ENCODE measurements around the gene TMTC1. TPM values are rescaled to one million over a fixed set of nuclear protein-coding genes. Genes with fewer than 3 reads are reported as not detected.
A peak's percentile ranks its signal among the peaks of the same experiment; 100 is the strongest.

The TMTC1 gene
- total and polyA plus RNA-seq, 10 donors: 3.4 to 210 (median 137) TPM

- H3K36me3 ChIP-seq: no peaks in the 10 kb centered on the region
- H3K9me3 ChIP-seq: no peaks in the 10 kb centered on the region
- no peaks in the 10 kb centered on the region for H3K27me3 ChIP-seq (replicated peaks in 1 of 7)
- DNase-seq: no peak
- 90 to 96% (median 95%) methylated on average over 2 of the region's 2 CpGs for WGBS, 5 donors
- intact Hi-C loops (cut with DNase I; ENCODE audit: low total_unique reads): no loop called here
- TF ChIP-seq POLR2A (IDR thresholded peaks at IDR 0.05) (no peak), POLR2AphosphoS5 (IDR thresholded peaks at IDR 0.05) (no peak), CTCF (IDR thresholded peaks at IDR 0.05 in 8 of 11, conservative IDR thresholded peaks at IDR 0.05 in 3 of 11) (no peak)
- peaks cover 0 to 3% (median 0%) of the 10 kb centered on the region in 6 donors for H3K4me1 ChIP-seq
- no peak overlapping the region for H3K4me3 ChIP-seq
- peak overlapping the region in 1 of 8 donors; percentile 50 for H3K27ac ChIP-seq
Measured at GRCh38 chr12:29695026-29695425, 88.7 kb downstream of the TMTC1 start.

GRCh38 chr12:29694002-29694401 is 89.7 kb downstream of the TMTC1 start:
- Histone ChIP-seq H3K27ac (peak overlapping the region in 3 of 8 donors; percentile 37 to 53 (median 50)), H3K9me3 (no peaks in the 10 kb centered on the region), H3K36me3 (no peaks in the 10 kb centered on the region), H3K4me1 (peaks cover 0 to 3% (median 0%) of the 10 kb centered on the region in 6 donors), H3K4me3 (no peak overlapping the region), H3K27me3 (replicated peaks in 1 of 7) (no peaks in the 10 kb centered on the region)
- TF ChIP-seq POLR2A (IDR thresholded peaks at IDR 0.05) (no peak), CTCF (IDR thresholded peaks at IDR 0.05 in 8 of 11, conservative IDR thresholded peaks at IDR 0.05 in 3 of 11) (no peak), POLR2AphosphoS5 (IDR thresholded peaks at IDR 0.05) (no peak)
- DNase-seq: no peak
- 60 to 96% (median 94%) methylated on average over 5 of the region's 5 CpGs for WGBS, 5 donors
- intact Hi-C loops (cut with DNase I; ENCODE audit: low total_unique reads): no loop called here

- peaks cover 0 to 5% (median 2%) of the 10 kb centered on the region in 6 donors for H3K4me1 ChIP-seq
- TF ChIP-seq CTCF (IDR thresholded peaks at IDR 0.05 in 8 of 11, conservative IDR thresholded peaks at IDR 0.05 in 3 of 11) (no peak), POLR2AphosphoS5 (IDR thresholded peaks at IDR 0.05) (no peak), POLR2A (IDR thresholded peaks at IDR 0.05) (no peak)
- H3K27ac ChIP-seq: peak overlapping the region in 2 of 8 donors; percentile 76 to 81
- no peak overlapping the region for H3K4me3 ChIP-seq
- no peak for DNase-seq
- 83 to 91% (median 86%) methylated on average over 3 of the region's 3 CpGs; no CpG with 5 or more reads in 1 of the 5 donors for WGBS, 5 donors
- H3K27me3 ChIP-seq (replicated peaks in 1 of 7): no peaks in the 10 kb centered on the region
- H3K36me3 ChIP-seq: no peaks in the 10 kb centered on the region
- intact Hi-C loops (cut with DNase I; ENCODE audit: low total_unique reads): no loop called here
- H3K9me3 ChIP-seq: peaks cover 0 to 5% (median 0%) of the 10 kb centered on the region in 8 donors
Measured at GRCh38 chr12:29692237-29692636, 91.5 kb downstream of the TMTC1 start.

- peaks cover 0 to 5% (median 0%) of the 10 kb centered on the region in 8 donors for H3K9me3 ChIP-seq
- TF ChIP-seq POLR2A (IDR thresholded peaks at IDR 0.05): no peak
- no peak for TF ChIP-seq CTCF (IDR thresholded peaks at IDR 0.05 in 8 of 11, conservative IDR thresholded peaks at IDR 0.05 in 3 of 11)
- TF ChIP-seq POLR2AphosphoS5 (IDR thresholded peaks at IDR 0.05): no peak
- no peaks in the 10 kb centered on the region for H3K27me3 ChIP-seq (replicated peaks in 1 of 7)
- H3K27ac ChIP-seq: peak overlapping the region in 6 of 8 donors; percentile 35 to 81 (median 68)
- DNase-seq: no peak
- no peak overlapping the region for H3K4me3 ChIP-seq
- intact Hi-C loops (cut with DNase I; ENCODE audit: low total_unique reads): no loop called here
- H3K4me1 ChIP-seq: peaks cover 0 to 6% (median 2%) of the 10 kb centered on the region in 6 donors
- 36 to 73% (median 42%) methylated on average over 3 to 7 of the region's 7 CpGs for WGBS, 5 donors
- no peaks in the 10 kb centered on the region for H3K36me3 ChIP-seq
Measured at GRCh38 chr12:29691161-29691854, 92.4 kb downstream of the TMTC1 start.

Measured in spleen (tissue), 11 donors.